AG04450 (cell line): ENCODE data around the gene FCN1. TPM values are rescaled to one million over a fixed set of nuclear protein-coding genes. Genes with fewer than 3 reads are reported as not detected.

ENCODE experiments used
- CTCF ChIA-PET: fragments of 300-600, 350-600 bp; formaldehyde crosslinking; extraction: SDS; loops from one replicate; lab custom pipeline; 2022; ENCODE audit warnings: antibody characterized with exemption, inconsistent platforms; lab: Charles Lee
- POLR2A ChIA-PET: fragments of 350-600 bp; formaldehyde crosslinking; extraction: SDS; loops from one replicate; lab custom pipeline; 2021; ENCODE audit warnings: antibody characterized with exemption, inconsistent platforms; lab: Yijun Ruan, JAX
- DNase-seq: peaks from one replicate; pipeline ENCODE4 v3.0.0-alpha.2; 2011; ENCODE audit warnings: low read depth, low spot score
- H3K27ac ChIP-seq: one replicate; pipeline ENCODE4 v1.5.1; 2012; ENCODE audit warnings: low read depth, low read length, control low read depth
- H3K27me3 ChIP-seq: one replicate; pipeline ENCODE4 v1.6.0; 2012; ENCODE audit warnings: low read length; ENCODE audit not compliant: control insufficient read depth, insufficient read depth
- H3K4me3 ChIP-seq: 2 replicates; pipeline ENCODE4 v1.5.1; 2011; ENCODE audit warnings: mild to moderate bottlenecking, low read depth, low read length, control low read depth
- H3K9me3 ChIP-seq: 2 replicates; pipeline ENCODE4 v1.5.1; 2012; ENCODE audit warnings: low read length; ENCODE audit not compliant: control insufficient read depth, insufficient read depth
- polyA plus RNA-seq: library from polyadenylated mRNA; depleted of rRNA; stranded (reverse); fragments of >200 nt; gene quantifications from 2 replicates; pipeline ENCODE4 v1.2.3, GENCODE V29; 2011
- TF ChIP-seq, protein P1 (sequence below): IDR thresholded peaks from 2 replicates; pipeline ENCODE4 v1.5.1; 2011; ENCODE audit warnings: low read depth, low read length, control low read depth, inconsistent platforms

The FCN1 gene
- polyA plus RNA-seq, 1 experiment = not detected

DNA sequence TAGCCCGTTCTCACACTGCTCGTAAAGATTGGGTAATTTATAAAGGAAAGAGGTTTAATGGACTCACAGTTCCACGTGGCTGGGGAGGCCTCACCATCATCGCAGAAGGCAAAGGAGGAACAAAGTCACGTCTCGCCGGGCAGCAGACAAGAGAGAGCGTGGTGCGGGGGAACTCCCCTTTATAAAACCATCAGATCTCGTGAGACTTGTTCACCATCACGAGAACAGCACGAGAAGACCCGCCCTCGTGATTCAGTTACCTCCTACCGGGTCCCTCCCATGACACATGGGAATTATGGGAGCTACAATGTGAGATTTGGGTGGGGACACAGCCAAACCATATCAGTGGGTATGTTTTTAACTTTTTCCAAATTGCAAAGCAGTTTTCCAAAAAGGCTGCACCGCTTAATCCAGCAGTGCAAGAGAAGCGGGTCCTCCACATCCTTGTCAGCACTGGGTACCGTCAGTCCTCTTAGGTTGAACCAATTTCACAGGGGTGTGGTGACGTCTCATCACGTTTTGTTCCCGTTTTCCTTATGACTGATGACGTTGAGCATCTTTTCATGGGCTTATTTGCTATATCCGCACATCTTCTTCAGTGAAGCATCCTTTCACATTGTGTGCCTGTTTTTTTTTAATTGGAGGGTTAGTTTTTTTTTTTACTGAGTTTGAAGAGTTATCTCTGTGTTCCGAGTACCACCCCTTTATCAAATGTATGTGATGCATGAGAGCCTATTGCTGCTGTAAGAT, 45.1 kb downstream of the FCN1 start:
- DNase-seq = no peak
- ChIA-PET CTCF (no interaction called here), POLR2A (interaction anchor here (1.3 to 1.6 kb wide), 3 partner anchors 14 to 73 kb away, joined by 3 to 7 read pairs (median 6); no protein-coding TSS in a partner anchor)
- Histone ChIP-seq H3K9me3 (peaks cover 3% of the 10 kb centered on the region; the same call in 1 of the 2 replicates), H3K27me3 (peaks cover 23% of the 10 kb centered on the region), H3K4me3 (no peak overlapping the region), H3K27ac (no peak overlapping the region)
- TF ChIP-seq, protein P1, sequence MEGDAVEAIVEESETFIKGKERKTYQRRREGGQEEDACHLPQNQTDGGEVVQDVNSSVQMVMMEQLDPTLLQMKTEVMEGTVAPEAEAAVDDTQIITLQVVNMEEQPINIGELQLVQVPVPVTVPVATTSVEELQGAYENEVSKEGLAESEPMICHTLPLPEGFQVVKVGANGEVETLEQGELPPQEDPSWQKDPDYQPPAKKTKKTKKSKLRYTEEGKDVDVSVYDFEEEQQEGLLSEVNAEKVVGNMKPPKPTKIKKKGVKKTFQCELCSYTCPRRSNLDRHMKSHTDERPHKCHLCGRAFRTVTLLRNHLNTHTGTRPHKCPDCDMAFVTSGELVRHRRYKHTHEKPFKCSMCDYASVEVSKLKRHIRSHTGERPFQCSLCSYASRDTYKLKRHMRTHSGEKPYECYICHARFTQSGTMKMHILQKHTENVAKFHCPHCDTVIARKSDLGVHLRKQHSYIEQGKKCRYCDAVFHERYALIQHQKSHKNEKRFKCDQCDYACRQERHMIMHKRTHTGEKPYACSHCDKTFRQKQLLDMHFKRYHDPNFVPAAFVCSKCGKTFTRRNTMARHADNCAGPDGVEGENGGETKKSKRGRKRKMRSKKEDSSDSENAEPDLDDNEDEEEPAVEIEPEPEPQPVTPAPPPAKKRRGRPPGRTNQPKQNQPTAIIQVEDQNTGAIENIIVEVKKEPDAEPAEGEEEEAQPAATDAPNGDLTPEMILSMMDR = no peak

DNA sequence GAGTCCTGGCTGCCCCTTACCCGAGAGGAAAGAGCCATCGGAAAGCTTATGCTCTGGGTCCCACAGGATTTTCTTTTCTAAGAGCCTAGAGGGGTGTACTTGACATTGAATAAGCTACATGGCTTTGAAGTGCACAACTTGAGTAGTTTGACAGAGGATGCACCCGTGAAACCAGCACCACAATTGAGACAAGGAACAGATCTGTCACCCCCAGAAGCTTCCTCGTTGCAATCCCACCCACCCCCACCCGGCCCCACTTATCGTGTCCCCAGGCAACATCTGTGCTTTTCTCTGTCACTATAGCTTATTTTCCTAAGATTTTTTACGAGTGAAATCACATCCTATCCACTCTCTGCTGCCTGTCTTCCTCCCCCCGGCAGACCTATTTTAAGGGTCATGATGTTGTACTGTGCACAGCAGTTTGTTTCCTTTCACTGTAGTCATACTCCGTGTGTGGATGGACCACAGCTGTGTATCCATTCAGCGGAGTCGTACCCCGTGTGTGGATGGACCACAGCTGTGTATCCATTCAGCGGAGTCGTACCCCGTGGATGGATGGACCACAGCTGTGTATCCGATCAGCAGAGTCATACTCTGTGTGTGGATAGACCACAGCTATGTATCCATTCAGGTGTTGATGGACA, 45.9 kb downstream of the FCN1 start:
- TF ChIP-seq, protein P1 = no peak
- CTCF ChIA-PET = no interaction called here
- DNase-seq = peak; percentile 61
- peaks cover 3% of the 10 kb centered on the region; the same call in 1 of the 2 replicates for H3K9me3 ChIP-seq
- no peak overlapping the region for H3K4me3 ChIP-seq
- POLR2A ChIA-PET = interaction anchor here (0.8 to 1.6 kb wide), 6 partner anchors 13 to 72 kb away, joined by 3 to 9 read pairs (median 4); no protein-coding TSS in a partner anchor
- peaks cover 20% of the 10 kb centered on the region for H3K27me3 ChIP-seq
- H3K27ac ChIP-seq = peak overlapping the region; percentile 39

DNA sequence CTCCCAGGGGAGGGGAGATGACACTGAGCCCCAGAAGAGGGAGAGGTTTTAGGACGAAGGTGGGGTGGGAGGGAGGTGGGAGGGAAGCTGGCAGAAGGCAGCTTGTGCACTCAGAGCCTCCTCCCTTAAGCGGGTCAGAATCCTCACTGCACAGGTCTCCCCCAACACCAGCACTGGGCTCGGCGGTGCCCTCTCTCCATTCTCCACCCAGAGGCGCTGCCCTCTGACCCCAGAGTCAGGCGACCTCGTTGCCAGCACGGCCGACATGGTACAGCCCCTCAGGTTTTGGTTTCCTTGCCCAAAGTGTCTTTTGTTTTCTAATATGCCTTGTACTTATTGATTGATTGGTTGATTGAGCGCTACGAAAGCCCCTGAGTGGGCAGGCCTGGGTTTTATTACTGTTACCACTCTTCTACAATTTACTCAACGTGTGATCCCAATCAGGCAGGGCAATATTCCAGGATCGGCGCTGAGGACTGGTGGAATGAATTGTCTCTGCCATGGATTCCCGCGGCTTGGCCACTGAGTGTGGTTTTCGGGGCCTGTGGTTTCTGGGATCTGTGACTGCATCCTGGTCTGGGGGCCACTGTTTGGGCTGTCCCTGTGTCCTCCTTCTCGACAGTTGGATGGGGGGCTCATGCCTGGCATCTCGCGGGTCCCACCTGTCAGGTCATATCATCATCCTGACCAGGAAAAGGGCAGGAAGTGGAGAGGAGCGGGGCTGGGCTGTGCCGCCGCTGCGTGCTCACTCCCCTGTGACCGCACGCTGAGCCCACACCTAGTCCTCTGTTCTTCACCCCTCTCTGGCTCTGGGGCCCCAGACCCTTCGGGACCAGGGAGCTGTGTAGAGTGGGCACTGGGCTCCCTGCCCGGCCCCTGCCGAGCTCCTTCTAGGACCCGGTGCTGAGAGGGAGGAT, 46.7 kb downstream of the FCN1 start:
- TF ChIP-seq, protein P1 = no peak
- Histone ChIP-seq H3K27ac (peak overlapping the region; percentile 39), H3K9me3 (peaks cover 3% of the 10 kb centered on the region; the same call in 1 of the 2 replicates), H3K4me3 (no peak overlapping the region), H3K27me3 (peaks cover 20% of the 10 kb centered on the region)
- ChIA-PET POLR2A (interaction anchor here (0.8 to 1.6 kb wide), 6 partner anchors 13 to 71 kb away, joined by 3 to 9 read pairs (median 4); no protein-coding TSS in a partner anchor), CTCF (no interaction called here)
- DNase-seq = no peak

GRCh38 chr9:134870301-134870694, 47.4 kb downstream of the FCN1 start:
- no peak overlapping the region for H3K4me3 ChIP-seq
- H3K27me3 ChIP-seq = peaks cover 20% of the 10 kb centered on the region
- ChIA-PET POLR2A (no interaction called here), CTCF (no interaction called here)
- H3K27ac ChIP-seq = peak overlapping the region; percentile 31
- no peak for DNase-seq
- TF ChIP-seq, protein P1 = no peak
- peaks cover 3% of the 10 kb centered on the region; the same call in 1 of the 2 replicates for H3K9me3 ChIP-seq
